GM23338 (cell line): Measurements from ENCODE around the gene KCNMA1. TPM values are rescaled to one million over a fixed set of nuclear protein-coding genes. Genes with fewer than 3 reads are reported as not detected.

Experiments
- ATAC-seq: fragments of 200-7000 bp; cut with Tn5 transposase; 3 replicates; pipeline ENCODE4 v1.9.1; 2020
- DNase-seq: peaks from one replicate; pipeline ENCODE4 v3.0.0-alpha.2; 2015; ENCODE audit warnings: low spot score
- H2AFZ ChIP-seq: fragments of 200-600 bp; sonication (generic); 2 replicates; pipeline ENCODE4 v1.8.0; 2016; ENCODE audit warnings: antibody characterized with exemption, mild to moderate bottlenecking, moderate library complexity
- H3F3A ChIP-seq: fragments of 200-600 bp; sonication (generic); replicated peaks from 2 replicates; pipeline ENCODE4 v1.8.0; 2017; ENCODE audit warnings: antibody characterized with exemption, mixed run types, low read depth
- H3K27ac ChIP-seq: fragments of 200-600 bp; sonication (generic); 2 replicates; pipeline ENCODE4 v1.6.1; 2016; ENCODE audit warnings: low read depth
- H3K27me3 ChIP-seq: fragments of 200-600 bp; sonication (generic); 2 replicates; pipeline ENCODE4 v1.8.0; 2016; ENCODE audit warnings: mild to moderate bottlenecking, mixed run types, moderate library complexity; ENCODE audit not compliant: insufficient read depth
- H3K36me3 ChIP-seq: fragments of 200-600 bp; sonication (generic); 2 replicates; pipeline ENCODE4 v1.8.0; 2016; ENCODE audit warnings: mild to moderate bottlenecking; ENCODE audit not compliant: insufficient read depth
- H3K4me1 ChIP-seq: fragments of 200-600 bp; sonication (generic); 2 replicates; pipeline ENCODE4 v1.8.0; 2016; ENCODE audit warnings: mild to moderate bottlenecking, moderate library complexity; ENCODE audit not compliant: insufficient read depth
- H3K4me2 ChIP-seq: fragments of 200-600 bp; sonication (generic); 2 replicates; pipeline ENCODE4 v1.7.1; 2017; ENCODE audit warnings: mixed run types
- H3K4me3 ChIP-seq: fragments of 200-600 bp; sonication (generic); 2 replicates; pipeline ENCODE4 v1.6.1; 2016; ENCODE audit warnings: mixed run types
- H3K79me2 ChIP-seq: fragments of 200-600 bp; sonication (generic); replicated peaks from 2 replicates; pipeline ENCODE4 v1.8.0; 2017; ENCODE audit warnings: mild to moderate bottlenecking; ENCODE audit not compliant: insufficient read depth
- H3K9me2 ChIP-seq: fragments of 200-600 bp; sonication (generic); 2 replicates; pipeline ENCODE4 v1.8.0; 2017; ENCODE audit not compliant: insufficient read depth
- H4K20me1 ChIP-seq: fragments of 200-600 bp; sonication (generic); replicated peaks from 2 replicates; pipeline ENCODE4 v1.8.0; 2017; ENCODE audit warnings: mild to moderate bottlenecking; ENCODE audit not compliant: insufficient read depth
- H3K27ac Mint-ChIP-seq: 2 replicates; pipeline ENCODE4 v1.8.0; 2020; ENCODE audit warnings: inconsistent platforms, mild to moderate bottlenecking, moderate library complexity, mixed read lengths
- H3K27me3 Mint-ChIP-seq: 3 replicates; pipeline ENCODE4 v1.8.0; 2022; ENCODE audit warnings: low read depth, mild to moderate bottlenecking, moderate library complexity, mixed read lengths, inconsistent platforms; ENCODE audit not compliant: insufficient read depth, poor library complexity
- H3K36me3 Mint-ChIP-seq: 3 replicates; pipeline ENCODE4 v1.8.0; 2021; ENCODE audit warnings: low read depth, mild to moderate bottlenecking, inconsistent platforms, moderate library complexity, mixed read lengths
- H3K4me1 Mint-ChIP-seq: 3 replicates; pipeline ENCODE4 v1.8.0; 2020; ENCODE audit warnings: mild to moderate bottlenecking, inconsistent platforms, mixed read lengths
- H3K4me3 Mint-ChIP-seq: 3 replicates; pipeline ENCODE4 v1.8.0; 2021; ENCODE audit warnings: moderate library complexity, mild to moderate bottlenecking, inconsistent platforms, mixed read lengths
- H3K9me3 Mint-ChIP-seq: 3 replicates; pipeline ENCODE4 v1.8.0; 2020; ENCODE audit warnings: moderate library complexity, mild to moderate bottlenecking, inconsistent platforms, mixed read lengths
- CREB1 ChIP-seq: fragments of 250-450 bp; sonication (Bioruptor Pico); IDR thresholded peaks from 2 replicates; pipeline ENCODE4 v1.5.0; 2020; ENCODE audit warnings: low read depth, mild to moderate bottlenecking, moderate library complexity
- CTCF ChIP-seq, 2 experiments: fragments of 200-600 bp in 1 of 2; sonication (generic) in 1 of 2; conservative IDR thresholded peaks; 2 replicates each; pipeline versions ENCODE4 v1.5.1 to v1.6.1; 2016 to 2017; ENCODE audit warnings: antibody characterized with exemption in 2 of 2, low read depth in 2 of 2, mild to moderate bottlenecking in 2 of 2, moderate library complexity in 1 of 2
- ETS1 ChIP-seq: IDR thresholded peaks from 2 replicates; pipeline ENCODE4 v1.6.1; 2016; ENCODE audit warnings: antibody characterized with exemption
- EZH2 ChIP-seq: fragments of 200-600 bp; sonication (generic); IDR thresholded peaks from one replicate; pipeline ENCODE4 v1.8.0; 2017; ENCODE audit warnings: antibody characterized with exemption, mild to moderate bottlenecking, low read depth; ENCODE audit not compliant: unreplicated experiment
- JUNB ChIP-seq: IDR thresholded peaks from one replicate; pipeline ENCODE4 v1.6.1; 2016; ENCODE audit warnings: antibody characterized with exemption; ENCODE audit not compliant: unreplicated experiment
- NANOG ChIP-seq: IDR thresholded peaks from 2 replicates; pipeline ENCODE4 v1.6.1; 2016; ENCODE audit warnings: antibody characterized with exemption, borderline replicate concordance
- REST ChIP-seq: IDR thresholded peaks from one replicate; pipeline ENCODE4 v1.6.1; 2018; ENCODE audit warnings: antibody characterized with exemption; ENCODE audit not compliant: unreplicated experiment
- STAT1 ChIP-seq: IDR thresholded peaks from one replicate; pipeline ENCODE4 v1.6.1; 2016; ENCODE audit warnings: antibody characterized with exemption; ENCODE audit not compliant: unreplicated experiment
- ZNF114 ChIP-seq: fragments of 250-450 bp; sonication (Bioruptor Pico); IDR thresholded peaks from 2 replicates; pipeline ENCODE4 v1.5.0; 2020; ENCODE audit warnings: mild to moderate bottlenecking, moderate library complexity
- ZNF331 ChIP-seq: fragments of 250-450 bp; sonication (Bioruptor Pico); IDR thresholded peaks from 2 replicates; pipeline ENCODE4 v1.5.0; 2020; ENCODE audit warnings: low read depth, mild to moderate bottlenecking, moderate library complexity
- ZNF462 ChIP-seq: fragments of 250-450 bp; sonication (Bioruptor Pico); IDR thresholded peaks from 2 replicates; pipeline ENCODE4 v1.5.0; 2020; ENCODE audit warnings: mild to moderate bottlenecking, moderate library complexity
- polyA plus RNA-seq: library from polyadenylated mRNA; unstranded; fragments of >200 nt; fragmentation: Nextera tagmentation; extraction: Ambion mirVana; gene quantifications from 2 replicates; pipeline ENCODE4 v1.2.1, GENCODE V29; 2016
- total RNA-seq: library from RNA; depleted of rRNA; stranded (reverse); fragments of >200 nt; shearing (Covaris generic); gene quantifications from 2 replicates; pipeline ENCODE4 v1.2.3, GENCODE V29; 2014

The KCNMA1 gene
- total and polyA plus RNA-seq, 2 experiments from 2014 or later = 8.2 to 9.0 TPM

- TF ChIP-seq ZNF462 (no peak), NANOG (no peak), STAT1 (no peak)
Measured at GRCh38 chr10:76976142-76976541, 661.5 kb downstream of the KCNMA1 start (continued).

GRCh38 chr10:76975126-76975525 lies 662.5 kb downstream of the KCNMA1 start:
- Mint-ChIP-seq H3K4me1 (peaks cover 12% of the 10 kb centered on the region), H3K27me3 (peaks cover 2% of the 10 kb centered on the region), H3K36me3 (no peaks in the 10 kb centered on the region), H3K4me3 (no peak overlapping the region), H3K27ac (no peak overlapping the region; the same call in 1 of the 2 replicates), H3K9me3 (no peaks in the 10 kb centered on the region; the same call in 2 of the 3 replicates)
- Histone ChIP-seq H3K4me1 (peaks cover under 1% of the 10 kb centered on the region; the same call in 1 of the 2 replicates), H3K4me2 (no peak overlapping the region), H3K9me2 (no peaks in the 10 kb centered on the region), H3K79me2 (no peaks in the 10 kb centered on the region), H3K27ac (no peak overlapping the region), H3K4me3 (no peak overlapping the region), H3F3A (no peaks in the 10 kb centered on the region), H2AFZ (no peak overlapping the region), H3K27me3 (no peaks in the 10 kb centered on the region), H4K20me1 (no peaks in the 10 kb centered on the region), H3K36me3 (no peaks in the 10 kb centered on the region)
- DNase-seq = no peak
- no peak for ATAC-seq
- TF ChIP-seq EZH2 = no peak
- TF ChIP-seq JUNB = no peak
- TF ChIP-seq CTCF (conservative IDR thresholded peaks at IDR 0.05; ENCODE audit: low read depth in 2 of 2) = no peak
- no peak for TF ChIP-seq CREB1 (CRISPR knock-in tag)
- no peak for TF ChIP-seq ETS1
- no peak for TF ChIP-seq REST
- no peak for TF ChIP-seq ZNF331
- TF ChIP-seq ZNF114 (CRISPR knock-in tag) = no peak
- TF ChIP-seq STAT1 = no peak
- TF ChIP-seq NANOG = no peak
